Inflammatory macrophage (primary cell): Measurements from ENCODE around the gene ARAP1.

Experiments used
- DNase-seq, 2 donors: peaks; one replicate each; pipeline ENCODE4 v3.0.0-alpha.2; 2020 to 2022

The ARAP1 gene

DNA sequence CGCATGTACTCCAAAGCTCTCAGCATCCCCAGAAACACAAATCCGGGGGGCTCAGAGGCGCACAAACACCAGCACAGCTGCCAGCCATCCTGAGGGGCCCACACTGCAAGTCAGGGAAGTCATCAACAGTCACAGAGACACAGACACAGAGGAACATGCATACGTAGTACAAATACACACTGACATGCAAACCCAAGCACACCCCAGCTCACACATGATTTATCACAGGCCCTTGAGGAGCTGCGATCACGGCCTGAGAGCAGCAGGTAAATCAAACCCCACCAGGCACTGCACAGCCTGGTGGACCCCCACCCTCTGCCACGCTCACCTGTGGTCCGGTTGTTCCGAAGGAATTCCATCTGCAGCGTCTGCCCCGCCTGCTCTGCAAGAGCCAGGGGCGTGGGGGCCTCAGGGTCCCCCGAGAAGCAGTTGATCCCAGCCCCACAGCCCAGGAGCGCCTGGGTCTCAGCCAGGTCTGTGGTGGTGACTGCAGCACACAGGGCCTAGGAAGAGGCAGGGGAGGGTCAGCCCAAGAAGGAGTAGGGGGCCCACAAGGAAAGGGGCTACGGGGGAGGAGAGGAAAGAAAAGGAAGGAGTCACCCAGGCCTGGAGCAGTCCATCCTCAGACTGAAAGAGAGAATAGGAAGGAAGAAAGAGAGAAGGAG, 49.5 kb downstream of the ARAP1 start:
- no peak for DNase-seq

DNA sequence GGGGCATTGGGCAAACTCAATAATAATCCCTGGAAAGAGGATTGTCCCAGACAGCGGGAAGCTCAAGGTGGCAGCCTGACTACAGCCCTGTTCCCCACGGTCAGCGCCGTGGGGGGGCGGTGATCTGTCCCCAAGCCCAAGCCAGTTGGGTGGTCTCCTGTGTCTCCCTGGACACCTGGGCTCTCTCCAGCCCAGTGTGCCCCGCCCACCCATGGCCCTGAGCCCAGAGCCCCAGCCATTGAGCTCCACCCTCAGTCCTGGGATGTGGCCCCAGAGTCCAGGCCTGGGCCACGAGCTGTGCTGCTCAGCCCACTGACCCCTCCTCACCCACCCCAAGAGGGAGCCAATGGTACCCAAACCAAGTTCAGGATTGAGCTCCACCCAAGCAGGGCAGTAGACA, 50.1 kb downstream of the ARAP1 start:
- no peak for DNase-seq

DNA sequence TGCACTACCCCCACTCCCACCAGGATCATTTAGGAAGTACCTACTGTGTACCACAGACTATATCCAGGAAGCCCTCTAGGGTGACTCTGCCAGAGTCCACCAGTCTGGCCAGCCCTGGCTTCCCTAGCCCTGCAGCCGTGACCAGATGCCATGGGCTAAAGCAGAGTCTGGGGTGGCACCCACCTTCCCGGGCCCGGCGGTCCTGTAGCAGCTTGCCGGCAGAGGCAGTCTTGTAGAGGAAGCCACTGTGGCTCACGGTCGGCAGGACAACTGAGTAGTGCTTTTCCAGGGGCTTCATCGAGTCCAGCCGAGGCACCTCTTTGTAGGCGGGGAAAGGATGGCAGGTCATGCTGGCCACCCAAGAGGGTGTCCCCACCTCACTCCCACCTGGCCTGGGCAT, 50.7 kb downstream of the ARAP1 start:
- no peak for DNase-seq

DNA sequence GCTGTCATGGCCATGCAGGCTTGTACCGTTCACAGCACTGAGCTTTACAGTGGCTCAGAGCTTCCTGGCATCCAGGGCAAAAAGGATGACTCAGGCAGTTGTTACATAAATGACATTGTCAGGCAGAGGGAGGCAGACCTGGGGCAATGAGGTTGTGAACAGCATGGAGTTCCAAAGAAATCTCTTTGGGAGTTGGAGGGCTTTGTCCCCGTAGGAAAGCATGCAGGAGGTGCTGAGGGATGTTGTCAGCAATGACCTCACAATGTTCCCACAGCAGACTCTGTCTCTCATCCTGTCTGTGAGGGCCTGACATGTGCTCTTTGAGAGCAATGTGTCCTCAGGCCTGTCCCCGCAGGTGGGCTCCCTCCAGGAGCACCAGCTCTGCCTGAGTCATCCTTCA, 52.1 kb downstream of the ARAP1 start:
- no peak for DNase-seq

DNA sequence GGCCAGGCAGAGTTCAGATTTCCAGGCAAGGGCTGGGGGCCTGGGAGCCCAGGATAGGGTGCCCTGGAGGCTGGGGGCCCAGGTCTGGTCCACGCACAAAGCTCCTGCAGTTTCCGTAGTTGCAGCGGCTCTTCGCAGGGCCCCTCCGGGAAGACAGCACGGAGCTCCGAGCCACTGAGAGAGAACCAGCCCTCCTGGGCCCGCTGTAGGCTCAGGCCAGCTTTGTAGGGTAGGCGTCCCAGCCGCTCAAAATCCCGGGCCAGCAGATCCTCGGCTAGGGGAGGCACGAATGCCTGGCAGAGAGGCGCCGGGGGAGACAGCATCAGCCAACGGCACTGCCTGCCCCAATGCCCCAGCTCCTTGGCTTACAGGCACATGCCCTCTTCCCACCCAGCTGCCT, 54.4 kb downstream of the ARAP1 start:
- no peak for DNase-seq

DNA sequence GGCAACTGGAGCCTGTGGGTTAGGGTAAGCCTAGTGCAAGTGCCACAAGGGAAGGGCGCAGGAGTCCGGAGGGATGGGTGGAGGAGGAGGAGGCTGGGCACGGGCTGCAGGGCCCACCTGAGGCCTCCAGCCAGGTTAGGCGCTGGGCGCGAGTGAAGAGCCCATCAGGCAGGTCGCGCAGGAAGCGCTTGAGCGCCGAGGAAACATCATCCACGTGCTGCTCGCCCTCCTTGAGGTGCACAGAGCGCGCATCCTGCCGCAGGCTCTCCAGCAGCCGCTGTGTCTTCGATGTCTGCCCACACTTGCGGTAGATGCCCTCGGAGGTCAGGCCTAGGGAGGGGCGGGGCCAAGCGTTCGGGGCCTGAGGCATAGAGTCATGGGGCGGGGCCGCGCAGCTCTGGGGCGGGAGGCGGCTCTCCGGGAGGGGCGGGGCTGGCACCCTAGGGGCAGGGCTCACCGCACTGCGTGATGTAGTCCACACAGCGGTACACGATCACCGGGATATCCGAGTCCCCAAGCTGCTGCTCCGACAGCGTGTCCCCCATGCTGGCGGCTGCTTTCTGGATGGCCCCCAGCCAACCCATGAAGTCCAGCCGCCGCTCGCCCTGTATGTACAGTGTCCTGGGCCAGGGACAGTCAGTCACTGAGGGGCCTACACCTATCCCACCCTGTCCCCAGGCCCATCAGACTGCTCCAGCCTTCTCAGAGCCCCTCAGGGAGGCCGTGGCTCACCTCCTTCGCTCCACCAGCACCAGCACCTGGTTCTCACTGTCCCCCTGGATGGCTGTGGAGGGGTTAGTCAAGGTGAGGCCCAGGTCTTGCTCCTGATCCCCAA, 55.1 kb downstream of the ARAP1 start:
- no peak for DNase-seq

DNA sequence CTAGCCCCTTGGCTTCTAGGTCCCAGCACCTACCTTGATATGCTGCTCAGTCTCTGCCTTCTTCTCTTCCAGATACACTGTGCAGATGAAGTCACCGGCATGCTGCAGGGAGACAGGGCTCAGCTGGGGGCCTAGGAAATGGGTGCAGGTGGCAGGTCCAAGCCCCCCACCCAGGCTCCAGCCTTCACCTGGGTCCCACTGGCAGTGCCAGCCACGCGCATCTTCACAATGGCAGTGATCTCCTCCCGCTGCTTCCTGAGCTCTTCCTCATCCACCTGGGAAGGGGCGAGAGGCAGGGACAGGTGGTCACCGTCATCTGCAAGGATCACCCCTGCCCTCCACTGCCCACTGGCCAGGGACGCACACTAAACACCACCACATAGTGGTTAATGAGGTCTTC, 56.9 kb downstream of the ARAP1 start:
- DNase-seq = no peak

DNA sequence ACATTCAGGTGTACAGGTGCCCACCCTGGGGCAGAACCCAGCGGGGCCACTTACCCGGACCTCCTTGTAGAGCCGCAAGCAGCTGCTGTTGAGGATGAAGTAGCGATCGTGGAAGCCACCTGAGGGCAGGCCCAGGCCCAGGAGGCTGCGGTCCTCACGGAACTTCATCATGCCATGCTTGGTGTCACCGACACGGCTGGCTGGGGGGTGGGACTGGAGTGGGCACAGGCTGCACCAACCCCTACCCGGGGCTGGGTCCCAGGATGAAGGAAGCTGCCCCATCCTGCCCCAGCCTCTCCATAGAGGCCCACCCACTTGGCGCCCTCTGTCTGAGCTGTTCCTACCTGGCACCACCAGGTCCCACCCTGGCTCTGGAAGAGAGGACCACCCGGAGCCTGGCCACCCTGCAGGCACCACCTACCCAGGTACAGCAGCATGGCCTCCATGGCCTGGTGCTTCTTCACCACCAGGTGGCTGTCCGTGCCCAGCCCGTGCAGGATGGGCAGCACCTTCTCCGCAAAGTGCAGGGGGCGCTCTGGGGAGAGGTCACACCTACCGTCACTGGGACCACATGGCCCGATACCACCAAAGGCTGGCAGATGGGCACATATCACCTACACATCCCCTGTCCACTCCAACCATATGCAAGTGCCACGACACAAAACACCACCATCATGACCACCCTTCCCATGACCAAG, 58.8 kb downstream of the ARAP1 start:
- DNase-seq = no peak

DNA sequence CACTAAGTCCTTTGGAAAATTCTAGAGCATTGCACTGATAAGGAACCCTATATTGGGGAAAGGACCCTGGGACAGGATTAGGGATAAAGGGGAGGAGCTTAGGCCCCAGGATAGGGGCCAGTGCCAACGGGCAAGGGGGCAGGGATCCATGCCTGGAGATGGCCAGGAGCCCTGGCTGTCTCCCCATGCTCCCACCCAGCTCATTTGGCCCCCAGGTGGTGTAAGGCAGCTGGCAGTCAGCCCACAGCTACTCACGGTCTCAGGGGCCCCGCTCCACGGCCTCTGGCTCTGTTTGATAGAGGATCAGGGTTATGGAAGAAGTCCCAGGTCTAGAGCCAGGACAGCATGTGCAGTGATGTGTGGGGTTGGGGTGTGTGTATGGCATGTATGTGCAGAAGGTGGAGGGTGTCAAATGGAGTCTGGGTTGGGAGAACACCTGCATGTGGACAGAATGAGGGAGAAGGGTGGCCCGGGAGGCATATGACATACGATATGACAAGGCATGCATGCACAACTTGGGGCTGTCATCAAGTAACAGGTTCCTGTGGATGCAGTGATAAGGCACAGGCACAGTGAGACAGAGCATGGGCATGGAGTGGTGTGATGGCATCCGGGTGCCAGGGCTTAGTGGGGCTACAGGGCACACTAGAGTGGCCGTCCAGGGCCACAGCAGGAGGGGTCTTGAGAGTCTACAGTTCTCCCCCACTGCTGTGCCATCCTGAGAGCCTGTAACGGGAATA, 59.5 kb downstream of the ARAP1 start:
- no peak for DNase-seq

DNA sequence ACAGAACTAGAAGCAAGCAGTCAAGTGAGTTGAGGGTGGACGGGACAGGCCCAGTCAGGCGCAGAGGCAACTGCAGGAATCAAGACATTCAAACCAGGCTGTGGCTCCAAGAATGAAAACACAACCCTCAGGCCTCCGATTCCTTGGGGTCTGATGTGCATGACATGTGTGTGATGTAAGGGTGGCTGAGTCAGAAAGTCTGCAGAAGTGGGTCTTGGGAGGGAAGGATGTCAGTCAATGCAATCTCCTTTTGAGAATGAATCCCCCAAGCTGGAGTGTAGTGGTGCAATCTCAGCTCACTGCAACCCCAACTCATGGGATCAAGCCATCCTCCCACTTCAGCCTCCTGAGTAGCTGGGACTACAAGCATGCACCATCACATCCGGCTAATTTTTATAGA, 62.0 kb downstream of the ARAP1 start:
- peak; percentile 63 to 65 for DNase-seq

DNA sequence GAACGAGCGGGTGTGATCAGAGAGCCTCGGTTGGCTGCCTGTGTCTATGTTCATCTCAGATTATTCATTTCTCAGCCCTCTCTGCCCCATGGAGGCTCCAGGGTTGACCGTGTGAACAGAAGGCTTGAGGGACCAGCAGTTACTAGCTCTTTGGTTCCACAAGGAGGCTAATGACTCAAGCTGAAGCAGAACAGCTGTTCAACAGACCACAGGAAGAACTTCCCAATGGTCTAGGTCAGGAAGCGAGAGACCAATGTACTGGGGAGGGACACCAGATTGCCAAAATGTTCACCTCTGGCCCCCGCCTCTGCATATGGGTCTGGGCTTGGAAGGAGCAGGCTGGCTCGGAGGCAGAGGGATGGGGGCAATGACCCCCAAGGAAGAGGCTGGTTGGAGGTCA, 63.3 kb downstream of the ARAP1 start:
- DNase-seq = no peak

DNA sequence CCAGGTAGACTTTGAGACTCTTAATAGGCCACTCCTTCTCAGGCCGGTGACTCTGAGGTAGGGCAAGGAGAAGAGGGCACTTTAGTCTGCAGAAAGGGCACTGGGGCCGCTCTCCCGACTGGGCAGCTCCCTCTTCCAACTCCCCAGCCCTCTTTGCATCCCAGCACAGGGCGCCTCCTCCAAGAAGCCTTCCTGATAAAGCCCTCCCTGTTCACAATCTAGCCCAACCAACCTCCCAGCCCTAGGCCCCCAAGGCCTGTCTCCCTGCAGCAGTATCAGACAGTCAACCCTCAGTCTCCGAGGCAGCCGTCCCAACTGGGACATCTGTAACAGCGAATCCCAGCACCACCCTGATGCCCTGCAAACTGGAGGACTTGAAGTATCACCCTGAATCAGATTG, 63.7 kb downstream of the ARAP1 start:
- DNase-seq = no peak

DNA sequence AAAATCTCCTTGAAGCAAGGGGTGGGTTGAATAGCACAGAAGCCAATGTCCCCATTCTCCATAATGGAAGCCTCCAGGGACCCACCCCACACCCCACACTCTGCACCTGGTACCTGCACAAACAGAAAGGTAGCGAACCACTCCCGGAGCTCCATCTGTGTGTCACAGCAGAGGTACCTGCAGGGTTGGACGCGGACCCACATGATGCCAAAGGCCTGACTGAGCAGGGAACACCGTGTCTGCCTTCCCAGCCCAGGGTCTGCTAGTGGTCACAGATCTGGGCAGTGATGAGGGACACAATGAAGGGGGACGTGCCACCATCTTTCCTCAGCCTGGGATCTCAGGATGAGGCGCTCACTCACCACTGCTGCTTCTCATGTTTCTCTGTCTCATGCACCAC, 64.9 kb downstream of the ARAP1 start:
- DNase-seq = no peak

DNA sequence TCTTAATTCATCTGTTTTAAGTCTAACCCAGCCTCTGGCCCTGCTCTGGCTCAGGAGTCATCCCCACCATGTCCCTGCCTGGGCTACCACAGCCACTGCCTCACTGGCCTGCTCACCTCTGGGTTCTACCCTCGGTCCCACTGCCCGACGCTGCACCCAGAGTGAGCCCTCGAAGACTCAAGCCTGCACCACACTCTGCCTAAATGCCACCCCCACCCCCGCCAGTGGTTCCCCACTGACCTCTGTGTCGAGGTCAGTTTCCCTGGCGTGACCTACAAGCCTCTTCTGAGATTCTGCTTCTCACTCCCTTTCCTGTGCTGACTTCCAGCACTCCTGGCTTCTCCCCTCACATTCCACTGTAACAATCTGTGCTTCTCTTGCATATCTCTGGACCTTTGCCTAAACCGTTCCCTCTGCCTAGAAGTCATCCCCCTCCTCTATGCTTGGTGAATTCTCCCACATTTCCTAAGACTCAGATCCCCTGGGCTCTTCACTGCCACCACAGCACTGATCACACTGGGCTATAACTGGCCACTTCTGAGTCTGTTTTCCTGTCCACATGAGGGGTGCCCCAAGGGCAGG, 65.5 kb downstream of the ARAP1 start:
- DNase-seq = no peak

DNA sequence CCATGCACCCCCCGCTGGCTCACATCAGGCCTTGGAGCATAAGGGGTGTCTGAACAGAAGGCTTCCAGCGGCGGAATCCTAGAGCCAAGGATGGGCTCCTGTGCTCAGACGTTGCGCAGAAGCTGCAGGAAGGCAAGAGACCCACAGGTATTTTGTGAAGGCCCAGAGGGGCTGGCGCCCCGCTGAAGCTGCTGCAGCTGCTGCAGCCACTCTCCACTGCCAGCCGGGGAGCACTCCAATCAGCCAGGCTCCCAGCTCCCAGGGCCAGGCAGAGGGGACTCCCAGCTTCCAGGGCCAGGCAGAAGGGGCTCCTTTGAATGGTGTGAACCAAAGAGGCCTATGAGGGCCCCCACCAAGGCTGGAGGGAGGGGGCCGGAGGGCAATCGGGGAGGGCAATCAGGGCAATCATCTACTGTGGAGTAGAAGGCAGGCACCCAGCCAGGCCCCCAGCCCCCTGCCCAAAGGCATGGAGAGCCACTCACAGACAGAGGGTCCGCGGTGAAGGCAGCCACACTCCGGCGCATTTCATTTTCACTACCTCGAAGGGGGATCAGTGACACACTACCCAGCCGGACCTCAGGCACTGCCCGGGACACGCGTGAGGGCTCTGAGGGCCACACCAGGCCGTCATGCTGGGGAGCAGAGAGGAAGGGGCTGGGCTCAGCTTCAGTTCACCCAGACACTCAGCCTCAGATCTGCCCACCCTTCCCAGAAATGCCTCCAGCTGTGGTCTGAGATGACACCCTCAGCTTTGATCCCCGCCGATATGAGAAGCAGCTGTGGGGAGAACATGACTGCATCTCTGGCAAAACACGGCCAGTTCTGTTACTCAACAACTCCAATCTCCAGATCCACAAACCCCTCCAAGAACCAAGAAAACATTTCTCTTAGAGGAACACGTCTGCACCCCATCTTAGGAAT, 66.4 kb downstream of the ARAP1 start:
- no peak for DNase-seq

DNA sequence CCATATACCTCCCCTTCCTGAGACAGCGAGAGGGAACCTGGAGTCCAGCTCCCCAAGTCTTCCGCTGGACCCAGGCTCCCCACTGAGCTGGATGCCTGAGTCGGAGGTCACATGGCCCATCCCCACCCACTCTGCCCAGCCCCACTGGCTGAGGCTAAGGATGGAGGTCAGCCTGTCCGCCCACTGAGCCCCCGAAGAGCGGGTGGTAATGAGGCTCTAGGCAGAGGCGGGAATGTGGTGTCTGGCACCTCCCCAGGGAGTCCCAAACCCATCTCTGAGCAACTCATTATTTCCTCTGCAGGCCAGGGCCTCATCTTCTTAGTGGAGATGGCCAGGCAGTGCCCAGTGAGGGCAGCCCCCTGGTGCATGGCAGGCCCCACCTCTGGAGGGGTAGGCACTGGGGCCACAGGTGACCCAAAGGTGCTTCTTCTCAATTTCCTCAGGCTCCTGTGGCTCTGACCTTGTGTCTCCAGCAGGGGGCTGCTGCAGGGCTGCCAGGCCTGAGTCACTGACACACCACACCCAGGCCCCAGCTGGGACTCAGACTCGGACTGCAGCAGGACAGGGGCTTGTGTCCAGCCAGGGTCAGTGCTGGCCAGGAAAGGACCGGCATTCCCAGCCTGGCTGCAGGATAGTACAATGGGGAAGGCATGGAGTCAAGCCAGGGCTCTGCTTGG, 67.8 kb downstream of the ARAP1 start:
- DNase-seq = peak in 1 of 2 donors; percentile 50

DNA sequence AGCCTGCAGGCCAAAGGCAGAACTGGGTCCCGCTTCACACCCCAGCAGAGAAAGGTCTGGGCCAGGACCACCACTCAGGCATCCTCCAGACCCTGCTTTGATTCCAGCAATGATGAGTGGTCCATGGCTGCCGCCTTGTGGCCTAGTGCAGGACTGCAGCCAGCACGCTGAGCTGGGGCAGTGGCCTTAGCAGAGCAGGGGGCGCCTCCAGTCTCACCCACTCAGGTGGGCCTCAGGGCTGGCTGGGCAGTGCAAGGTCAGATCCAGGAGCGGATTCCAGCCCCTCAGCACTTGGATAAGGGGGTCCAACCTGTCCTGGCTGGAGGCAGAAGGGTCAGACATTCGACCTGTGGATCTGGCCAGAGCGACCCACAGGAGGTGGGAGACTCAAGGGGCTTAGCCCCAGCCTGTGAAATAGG, 68.4 kb downstream of the ARAP1 start:
- peak; percentile 42 to 45 for DNase-seq

DNA sequence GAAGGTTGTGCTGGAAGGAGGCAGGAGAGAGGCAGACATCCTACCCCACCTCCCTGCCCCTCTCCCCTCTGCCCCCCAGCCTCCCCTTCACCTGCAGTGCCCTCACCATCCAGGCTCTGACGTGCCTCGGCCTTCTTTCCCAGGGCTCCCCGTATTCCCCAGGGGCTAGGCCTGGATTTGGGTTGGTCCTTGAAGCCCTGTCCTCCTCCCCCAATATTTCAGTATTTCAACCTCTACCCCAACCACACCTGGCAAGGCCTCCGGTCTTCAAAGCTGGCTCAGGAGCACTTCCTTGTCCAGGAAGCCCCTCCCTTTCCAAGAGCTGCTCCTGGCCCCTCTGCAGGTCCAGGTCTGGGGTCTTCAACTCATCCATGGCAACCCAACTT, 69.4 kb downstream of the ARAP1 start:
- DNase-seq = no peak

DNA sequence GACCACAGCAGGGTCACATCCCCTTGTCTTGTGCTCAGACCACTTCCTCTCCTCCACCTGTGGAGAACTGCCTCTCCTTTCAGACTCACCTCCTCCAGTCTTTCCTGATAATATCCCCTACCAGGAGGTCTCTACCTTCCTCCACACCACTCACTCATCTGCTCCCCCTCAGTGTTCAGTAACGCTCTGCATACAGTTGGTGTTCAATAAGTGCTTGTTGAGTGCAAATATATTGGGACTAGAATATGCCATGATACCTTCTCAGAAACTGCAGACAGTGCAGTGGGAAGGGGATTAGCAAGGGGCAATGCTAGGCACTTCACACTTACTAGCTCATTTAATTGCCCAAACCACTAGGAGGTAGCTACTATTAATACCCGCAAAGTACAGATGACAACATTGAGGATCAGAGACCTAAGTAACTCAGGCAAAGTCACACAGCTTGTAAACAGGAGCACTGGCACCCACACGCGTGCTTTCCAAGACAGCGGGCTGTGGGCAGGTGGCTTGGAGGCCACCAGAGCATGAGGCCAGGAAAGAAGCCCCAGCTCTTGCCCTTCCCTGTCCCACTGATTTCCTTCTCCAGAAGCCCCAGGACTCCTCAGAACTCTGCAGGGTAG, 69.9 kb downstream of the ARAP1 start:
- DNase-seq = no peak
